ENCODE data around the gene LRRC52.

The LRRC52 gene

GRCh38 chr1:165543532-165544438 is at the start of gene LRRC52:
LRRC52 (plus strand) TSS chr1:165544000; CDS start chr1:165544297, 297 bp downstream.
- TF ChIP-seq CTCF (IDR thresholded peaks at IDR 0.05; ENCODE audit: control insufficient read depth, insufficient read depth, low read depth, low read length, missing control alignments) = no peak
- H3K4me3 ChIP-seq (ENCODE audit: control insufficient read depth, low read depth, low read length) = no peak within 1 kb of the TSS
- DNase-seq (ENCODE audit: low read depth) = no peak

GRCh38 chr1:165494949-165495857 is 48.6 kb upstream of the LRRC52 start:
- no peak for DNase-seq (ENCODE audit: low read depth)

GRCh38 chr1:165495858-165496205 is 48.0 kb upstream of the LRRC52 start:
- H3K4me3 ChIP-seq (ENCODE audit: control insufficient read depth, low read depth, low read length) = no peak overlapping the region
- no peak for TF ChIP-seq CTCF (IDR thresholded peaks at IDR 0.05; ENCODE audit: control insufficient read depth, insufficient read depth, low read depth, low read length, missing control alignments)
- no peak for DNase-seq (ENCODE audit: low read depth)

More at GRCh38 chr1:165494949-165495857, 48.6 kb upstream of the LRRC52 start:
- H3K4me3 ChIP-seq (ENCODE audit: control insufficient read depth, low read depth, low read length) = no peak overlapping the region
- no peak for TF ChIP-seq CTCF (IDR thresholded peaks at IDR 0.05; ENCODE audit: control insufficient read depth, insufficient read depth, low read depth, low read length, missing control alignments)

GRCh38 chr1:165496501-165496900 is 47.3 kb upstream of the LRRC52 start:
- no peak for TF ChIP-seq CTCF (IDR thresholded peaks at IDR 0.05; ENCODE audit: control insufficient read depth, insufficient read depth, low read depth, low read length, missing control alignments)
- H3K4me3 ChIP-seq (ENCODE audit: control insufficient read depth, low read depth, low read length) = no peak overlapping the region
- no peak for DNase-seq (ENCODE audit: low read depth)

- DNase-seq (ENCODE audit: low read depth) = no peak
- TF ChIP-seq CTCF (IDR thresholded peaks at IDR 0.05; ENCODE audit: control insufficient read depth, insufficient read depth, low read depth, low read length, missing control alignments) = no peak
- H3K4me3 ChIP-seq (ENCODE audit: control insufficient read depth, low read depth, low read length) = no peak overlapping the region
These were observed 46.5 kb upstream of the LRRC52 start for GRCh38 chr1:165497069-165498013.
